ENCODE measurements around the gene VPS18.

GRCh38 chr15:40878785-40879184 is 15.5 kb upstream of the VPS18 start:
- TF ChIP-seq CTCF (IDR thresholded peaks at IDR 0.05; ENCODE audit: low read length) (no peak), EZH2 (IDR thresholded peaks at IDR 0.05; ENCODE audit: borderline replicate concordance, low read length) (no peak)
